Activated naive CD4-positive, alpha-beta T cell treated with anti-CD3 and anti-CD28 coated beads, Interleukin-2, amount 10 ng/mL, durations not matched to agents 7 days and 5 days (primary cell): ENCODE measurements around the gene ADM2.

Experiments
- CTCF ChIA-PET: fragments of 350-600 bp; sonication (Branson Sonifier 250); formaldehyde crosslinking; loops from one replicate; lab custom pipeline; 2021; ENCODE audit warnings: antibody characterized with exemption; lab: Charles Lee
- DNase-seq: peaks from one replicate; pipeline ENCODE4 v3.0.0-alpha.2; 2020
- H3K27ac Mint-ChIP-seq: one replicate; pipeline ENCODE4 v1.8.0; 2021; ENCODE audit warnings: mild to moderate bottlenecking, moderate library complexity, mixed read lengths
- H3K27me3 Mint-ChIP-seq: one replicate; pipeline ENCODE4 v1.8.0; 2021; ENCODE audit warnings: mild to moderate bottlenecking, mixed read lengths
- H3K36me3 Mint-ChIP-seq: one replicate; pipeline ENCODE4 v1.8.0; 2021; ENCODE audit warnings: mixed read lengths
- H3K4me1 Mint-ChIP-seq: one replicate; pipeline ENCODE4 v1.8.0; 2021; ENCODE audit warnings: mixed read lengths
- H3K4me3 Mint-ChIP-seq: one replicate; pipeline ENCODE4 v1.8.0; 2021; ENCODE audit warnings: mild to moderate bottlenecking, moderate library complexity, mixed read lengths
- H3K9me3 Mint-ChIP-seq: one replicate; pipeline ENCODE4 v1.8.0; 2021; ENCODE audit warnings: mixed read lengths

Gene ADM2

GRCh38 chr22:50467773-50468440 is 13.4 kb upstream of the ADM2 start:
- CTCF ChIA-PET = interaction anchor here (1.1 kb wide), 1 partner anchor 8 kb away, joined by 3 read pairs; no protein-coding TSS in a partner anchor
- Mint-ChIP-seq H3K4me1 (peaks cover 62% of the 10 kb centered on the region), H3K27ac (peak overlapping the region; percentile 95), H3K9me3 (no peaks in the 10 kb centered on the region), H3K36me3 (peaks cover 39% of the 10 kb centered on the region), H3K4me3 (no peak overlapping the region), H3K27me3 (no peaks in the 10 kb centered on the region)
- no peak for DNase-seq

DNA sequence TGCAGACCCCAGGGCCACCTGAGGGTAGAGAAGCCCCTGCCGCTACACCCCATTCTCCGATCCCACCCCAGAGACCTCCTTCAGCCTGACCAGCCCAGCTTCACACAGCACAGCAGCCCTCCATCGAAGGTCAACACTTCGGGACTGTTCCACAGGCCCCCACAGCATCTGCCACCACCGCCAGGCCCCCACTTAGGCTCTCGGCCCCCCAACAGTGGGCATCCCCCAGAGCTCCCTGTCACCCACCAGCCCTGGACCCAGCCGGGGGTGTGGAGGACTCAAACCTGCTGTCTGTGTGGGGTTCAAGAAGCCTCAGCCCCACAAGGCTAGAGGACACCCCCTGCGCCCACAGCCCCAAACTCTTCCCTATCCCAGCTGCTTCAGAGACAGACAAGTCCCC is 12.7 kb upstream of the ADM2 start:
- CTCF ChIA-PET = interaction anchor here (0.6 to 2.8 kb wide), 3 partner anchors 8 to 29 kb away, joined by 3 to 21 read pairs (median 3); no protein-coding TSS in a partner anchor
- no peaks in the 10 kb centered on the region for H3K9me3 Mint-ChIP-seq
- peak overlapping the region; percentile 69 for H3K4me3 Mint-ChIP-seq
- H3K27ac Mint-ChIP-seq = peak overlapping the region; percentile 95
- peaks cover 70% of the 10 kb centered on the region for H3K4me1 Mint-ChIP-seq
- H3K36me3 Mint-ChIP-seq = peaks cover 38% of the 10 kb centered on the region
- no peaks in the 10 kb centered on the region for H3K27me3 Mint-ChIP-seq
- DNase-seq = no peak

DNA sequence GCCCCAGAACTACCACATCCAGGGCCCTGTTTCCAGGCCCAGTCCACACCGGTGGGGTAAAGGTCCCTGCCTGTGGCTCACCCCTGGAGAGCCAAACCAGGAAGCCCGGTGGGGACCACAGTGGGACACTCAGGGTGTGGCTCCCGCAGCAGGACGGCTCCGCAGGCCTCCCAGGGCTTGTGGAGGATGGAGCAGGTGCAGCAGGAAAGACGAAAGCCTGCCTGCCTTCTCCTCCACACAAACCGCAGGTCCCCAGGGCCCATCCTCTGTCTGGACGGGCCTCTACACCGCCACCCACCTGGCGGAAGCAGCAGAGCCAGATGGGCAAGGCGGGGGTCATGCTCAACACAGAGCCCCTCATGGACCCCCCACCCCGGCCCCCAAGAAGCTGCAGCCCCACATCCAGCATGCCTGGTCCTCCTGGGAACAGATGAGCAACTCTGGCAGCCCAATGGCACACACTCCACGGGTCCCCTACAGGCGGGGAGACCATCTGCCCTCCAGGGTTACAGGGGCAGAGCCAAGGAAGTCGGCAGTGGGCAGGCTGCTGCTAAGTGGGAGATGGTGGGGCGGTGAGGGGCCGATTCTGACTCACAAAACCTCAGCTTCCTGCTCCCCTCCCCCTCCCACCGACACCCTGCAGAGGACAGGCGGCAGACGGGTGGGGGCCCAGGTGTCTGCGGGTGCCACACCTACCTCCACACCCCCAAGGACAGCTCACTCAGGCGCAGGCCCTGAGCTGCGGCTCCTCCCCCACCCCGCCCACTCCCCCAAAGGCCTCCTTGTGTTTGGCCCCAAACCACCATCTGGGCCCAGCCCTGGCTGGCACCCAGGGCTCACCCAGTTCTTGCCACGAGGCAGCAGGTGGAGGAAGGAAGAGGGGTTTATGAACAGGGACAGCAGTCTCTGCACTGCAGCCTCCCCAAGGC is 11.7 kb upstream of the ADM2 start:
- Mint-ChIP-seq H3K27ac (peak overlapping the region; percentile 95), H3K4me1 (peaks cover 75% of the 10 kb centered on the region), H3K36me3 (peaks cover 33% of the 10 kb centered on the region), H3K27me3 (no peaks in the 10 kb centered on the region), H3K9me3 (no peaks in the 10 kb centered on the region), H3K4me3 (peak overlapping the region; percentile 69)
- peak; percentile 99 for DNase-seq
- CTCF ChIA-PET = interaction anchor here (0.9 to 2.8 kb wide), 5 partner anchors 8 to 151 kb away, joined by 3 to 21 read pairs (median 4); no protein-coding TSS in a partner anchor

GRCh38 chr22:50470491-50470890 is 10.9 kb upstream of the ADM2 start:
- DNase-seq = no peak
- Mint-ChIP-seq H3K36me3 (peaks cover 31% of the 10 kb centered on the region), H3K9me3 (no peaks in the 10 kb centered on the region), H3K27ac (peak overlapping the region; percentile 95), H3K27me3 (no peaks in the 10 kb centered on the region), H3K4me1 (peaks cover 79% of the 10 kb centered on the region), H3K4me3 (peak overlapping the region; percentile 69)
- CTCF ChIA-PET = interaction anchor here (0.8 to 2.8 kb wide), 8 partner anchors 9 to 150 kb away, joined by 3 to 21 read pairs (median 4); no protein-coding TSS in a partner anchor

GRCh38 chr22:50471197-50471847 is 10.0 kb upstream of the ADM2 start:
- CTCF ChIA-PET = interaction anchor here (0.8 to 3.1 kb wide), 5 partner anchors 9 to 26 kb away, joined by 3 to 21 read pairs (median 4); no protein-coding TSS in a partner anchor
- DNase-seq = no peak
- peaks cover 25% of the 10 kb centered on the region for H3K36me3 Mint-ChIP-seq
- peaks cover 78% of the 10 kb centered on the region for H3K4me1 Mint-ChIP-seq
- peak overlapping the region; percentile 69 for H3K4me3 Mint-ChIP-seq
- H3K9me3 Mint-ChIP-seq = no peaks in the 10 kb centered on the region
- H3K27ac Mint-ChIP-seq = peak overlapping the region; percentile 95
- H3K27me3 Mint-ChIP-seq = no peaks in the 10 kb centered on the region

DNA sequence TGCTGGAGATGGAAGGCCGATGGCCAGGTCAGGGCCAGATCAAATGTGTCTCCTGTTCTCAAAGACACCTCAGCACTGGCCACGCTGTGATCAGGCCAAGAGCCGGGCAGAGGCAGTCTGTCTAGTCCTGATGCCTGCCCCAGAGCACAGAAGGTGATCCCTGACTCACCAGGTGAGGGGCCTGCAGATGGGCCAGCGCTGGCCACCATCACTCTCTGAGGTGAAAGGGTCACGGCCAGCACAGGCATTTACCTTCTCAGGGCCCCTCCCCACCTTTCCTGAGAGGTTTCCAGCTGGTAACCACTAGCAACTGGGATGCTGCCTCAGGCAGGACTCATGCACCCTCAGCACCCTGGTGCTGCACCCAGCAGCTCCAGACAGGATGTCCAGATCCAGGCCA is 9.4 kb upstream of the ADM2 start:
- CTCF ChIA-PET = interaction anchor here (1.2 to 3.1 kb wide), 2 partner anchors 15 to 281 kb away, joined by 3 to 14 read pairs; no protein-coding TSS in a partner anchor
- no peak for DNase-seq
- H3K27ac Mint-ChIP-seq = peak overlapping the region; percentile 95
- peaks cover 4% of the 10 kb centered on the region for H3K27me3 Mint-ChIP-seq
- H3K36me3 Mint-ChIP-seq = peaks cover 20% of the 10 kb centered on the region
- H3K4me3 Mint-ChIP-seq = peak overlapping the region; percentile 44
- H3K9me3 Mint-ChIP-seq = no peaks in the 10 kb centered on the region
- peaks cover 76% of the 10 kb centered on the region for H3K4me1 Mint-ChIP-seq

DNA sequence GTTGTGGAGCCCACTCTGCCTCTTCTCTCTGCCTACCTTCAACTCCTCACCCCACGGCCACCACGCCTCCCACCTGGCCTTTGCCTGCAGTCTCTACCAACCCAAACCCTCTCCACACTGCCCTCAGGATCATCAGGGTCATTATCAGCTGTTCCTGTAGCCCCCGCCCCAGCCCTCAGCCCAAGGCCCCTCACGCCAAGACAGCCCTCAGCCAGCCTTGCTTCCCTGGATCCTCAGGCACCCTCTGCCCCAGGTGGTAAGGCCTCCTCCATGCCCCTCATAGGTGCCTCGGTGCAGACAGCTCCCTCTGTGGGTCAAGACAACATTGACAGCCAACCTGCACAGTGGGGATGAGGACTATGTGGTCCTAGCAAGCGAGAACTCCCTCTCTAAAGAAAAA is 8.3 kb upstream of the ADM2 start:
- no peaks in the 10 kb centered on the region for H3K9me3 Mint-ChIP-seq
- peak overlapping the region; percentile 91 for H3K27ac Mint-ChIP-seq
- H3K27me3 Mint-ChIP-seq = peaks cover 15% of the 10 kb centered on the region
- CTCF ChIA-PET = interaction anchor here (0.6 to 3.1 kb wide), 8 partner anchors 10 to 324 kb away, joined by 3 to 14 read pairs (median 4); no protein-coding TSS in a partner anchor
- H3K4me1 Mint-ChIP-seq = peaks cover 72% of the 10 kb centered on the region
- H3K4me3 Mint-ChIP-seq = peak overlapping the region; percentile 86
- peaks cover 17% of the 10 kb centered on the region for H3K36me3 Mint-ChIP-seq
- DNase-seq = peak; percentile 73

GRCh38 chr22:50473855-50474671 is 7.3 kb upstream of the ADM2 start:
- no peaks in the 10 kb centered on the region for H3K9me3 Mint-ChIP-seq
- peaks cover 12% of the 10 kb centered on the region for H3K36me3 Mint-ChIP-seq
- peaks cover 62% of the 10 kb centered on the region for H3K4me1 Mint-ChIP-seq
- H3K27ac Mint-ChIP-seq = peak overlapping the region; percentile 91
- peak overlapping the region; percentile 86 for H3K4me3 Mint-ChIP-seq
- peaks cover 25% of the 10 kb centered on the region for H3K27me3 Mint-ChIP-seq
- CTCF ChIA-PET = interaction anchor here (0.6 to 3.1 kb wide), 10 partner anchors 9 to 325 kb away, joined by 3 to 14 read pairs (median 4); partner anchors contain the start of genes LMF2 and NCAPH2
- DNase-seq = peak; percentile 60

DNA sequence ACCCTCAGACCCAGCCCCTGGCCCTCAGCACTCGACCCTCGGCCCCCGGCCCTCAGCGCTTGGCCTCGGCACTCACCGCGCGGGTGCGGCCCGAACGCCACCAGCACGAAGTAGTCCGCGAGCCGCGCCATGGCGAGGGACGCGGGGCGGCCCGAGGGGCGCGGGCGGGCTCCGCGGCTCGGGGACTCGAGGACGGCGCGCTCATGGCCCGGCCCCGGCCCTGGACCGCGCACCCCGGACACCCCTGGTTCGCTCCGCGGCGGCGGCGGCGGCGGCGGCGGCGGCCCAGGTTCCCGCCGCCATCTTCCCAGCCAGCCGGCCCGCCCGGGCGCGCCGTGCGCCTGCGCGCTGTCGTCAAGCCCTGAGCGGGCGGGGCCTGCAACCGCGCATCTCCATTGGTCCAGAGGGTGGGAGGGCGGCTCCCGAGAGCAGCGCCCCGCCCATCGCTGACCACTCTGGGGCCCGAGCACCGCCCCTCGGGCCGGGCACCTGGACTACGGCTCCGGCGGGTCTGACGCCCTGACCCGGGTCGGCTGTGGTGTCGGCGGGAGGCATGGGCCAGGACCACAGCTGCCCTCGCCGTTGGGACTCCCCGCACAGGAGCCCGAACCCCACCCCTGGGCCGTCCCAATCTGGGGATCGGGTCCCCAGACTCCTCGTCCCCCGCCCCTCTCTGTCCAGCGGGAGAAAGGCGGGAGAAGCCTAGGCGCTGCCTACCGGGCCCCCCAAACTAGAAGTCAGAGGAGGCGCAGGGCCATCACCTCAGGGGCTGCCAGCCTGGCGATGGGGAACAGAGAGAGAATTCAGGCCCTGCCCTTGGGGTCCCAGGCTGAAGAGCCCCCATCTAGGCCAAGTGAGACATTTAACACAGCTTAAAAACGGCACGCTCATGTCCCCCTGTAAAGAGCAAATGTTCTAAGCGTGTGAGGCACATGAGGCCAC is 6.4 kb upstream of the ADM2 start, which contains the start of gene SBF1:
Gene SBF1, minus strand, starts transcription at position 326 of the 942 bp plus-strand sequence. Its CDS starts 195 bp downstream, at position 131.
- peak within 1 kb of the TSS; percentile 86 for H3K4me3 Mint-ChIP-seq
- no peaks in the 10 kb centered on the region for H3K9me3 Mint-ChIP-seq
- peaks cover 34% of the 10 kb centered on the region for H3K27me3 Mint-ChIP-seq
- CTCF ChIA-PET = interaction anchor here (1.8 to 3.1 kb wide), 3 partner anchors 18 to 146 kb away, joined by 5 to 14 read pairs (median 5); no protein-coding TSS in a partner anchor
- DNase-seq = peak; percentile 92
- H3K36me3 Mint-ChIP-seq = peaks cover 12% of the 10 kb centered on the region
- H3K4me1 Mint-ChIP-seq = peaks cover 57% of the 10 kb centered on the region
- H3K27ac Mint-ChIP-seq = peak within 1 kb of the TSS; percentile 91

- no peak for DNase-seq
- Mint-ChIP-seq H3K36me3 (peaks cover 12% of the 10 kb centered on the region), H3K9me3 (no peaks in the 10 kb centered on the region), H3K4me1 (peaks cover 54% of the 10 kb centered on the region), H3K4me3 (peak overlapping the region; percentile 55), H3K27me3 (peaks cover 41% of the 10 kb centered on the region), H3K27ac (no peak overlapping the region)
- CTCF ChIA-PET = no interaction called here
Observed at GRCh38 chr22:50475652-50476002, 5.7 kb upstream of the ADM2 start.

DNA sequence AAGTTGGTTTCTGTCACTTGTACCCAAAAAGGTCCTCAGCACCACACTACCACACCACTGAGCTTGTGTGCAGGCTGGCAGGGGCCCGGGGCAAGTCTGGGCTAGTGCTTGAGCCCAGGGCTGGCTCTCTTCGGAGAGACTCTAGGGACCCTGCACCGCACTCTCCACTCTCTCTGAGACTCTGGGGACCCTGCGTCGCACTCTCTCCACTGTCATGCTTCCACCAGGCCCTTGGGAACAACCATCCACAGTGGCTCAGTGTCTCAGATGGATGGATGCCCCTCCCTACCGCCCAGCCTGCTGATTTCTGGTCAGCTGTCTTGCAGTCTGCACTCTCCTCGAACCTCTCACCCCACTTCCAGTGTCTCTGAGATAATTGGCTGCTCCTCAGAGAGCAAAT is 4.5 kb upstream of the ADM2 start:
- peaks cover 10% of the 10 kb centered on the region for H3K36me3 Mint-ChIP-seq
- H3K4me1 Mint-ChIP-seq = peaks cover 43% of the 10 kb centered on the region
- no peaks in the 10 kb centered on the region for H3K9me3 Mint-ChIP-seq
- no peak for DNase-seq
- H3K4me3 Mint-ChIP-seq = peak overlapping the region; percentile 55
- peak overlapping the region; percentile 43 for H3K27ac Mint-ChIP-seq
- H3K27me3 Mint-ChIP-seq = peaks cover 47% of the 10 kb centered on the region
- CTCF ChIA-PET = no interaction called here

GRCh38 chr22:50477923-50478322 is 3.4 kb upstream of the ADM2 start:
- Mint-ChIP-seq H3K4me3 (no peak overlapping the region), H3K36me3 (peaks cover 5% of the 10 kb centered on the region), H3K9me3 (no peaks in the 10 kb centered on the region), H3K27ac (no peak overlapping the region), H3K4me1 (peaks cover 33% of the 10 kb centered on the region), H3K27me3 (peaks cover 51% of the 10 kb centered on the region)
- DNase-seq = no peak
- CTCF ChIA-PET = no interaction called here
